Right cardiac atrium (tissue), 5 donors: ENCODE data around the gene LCN6. TPM values are rescaled to one million over a fixed set of nuclear protein-coding genes. Genes with fewer than 3 reads are reported as not detected.
"Not testable (repeated sequence)": the region's sequence is repeated elsewhere in the genome, so short reads cannot be mapped to it uniquely, and the experiment has no call there.

ENCODE experiments used
- ATAC-seq, 2 donors: fragments of 200-7000 bp; cut with Tn5 transposase; one replicate each; pipeline versions ENCODE4 v1.8.0 to v1.9.1; 2020; ENCODE audit warnings: moderate library complexity in 2 of 2, mild to moderate bottlenecking in 1 of 2
- DNase-seq, 3 donors: peaks; one replicate each; pipeline ENCODE4 v3.0.0-alpha.2; 2020
- H3K27ac ChIP-seq: one replicate; pipeline ENCODE4 v1.5.1; 2013; ENCODE audit warnings: mild to moderate bottlenecking, low read length, control low read depth, moderate library complexity
- H3K27me3 ChIP-seq: one replicate; pipeline ENCODE4 v1.6.1; 2013; ENCODE audit not compliant: control insufficient read depth, insufficient read depth
- H3K4me1 ChIP-seq: one replicate; pipeline ENCODE4 v1.6.1; 2013; ENCODE audit warnings: low read length; ENCODE audit not compliant: control insufficient read depth, insufficient read depth
- H3K4me3 ChIP-seq: one replicate; pipeline ENCODE4 v1.5.1; 2013; ENCODE audit warnings: low read length, control low read depth
- H3K9me3 ChIP-seq: one replicate; pipeline ENCODE4 v1.6.1; 2013; ENCODE audit warnings: low read length; ENCODE audit not compliant: control insufficient read depth
- WGBS: extraction: QIAGEN DNeasy Blood & Tissue Kit; methylation state at CpG from one replicate; pipeline ENCODE4 v1.1.7; 2013; 5-methylcytosine and 5-hydroxymethylcytosine counted together
- intact Hi-C, 4 donors: fragments of 100-400 bp; cut with DNase I; formaldehyde crosslinking; loops; one replicate each; pipeline versions ENCODE4 v1.11.0 to v1.14.0; 2022 to 2023
- long read RNA-seq, 4 donors: library from polyadenylated mRNA; unstranded; transcript quantifications; one replicate each; pipeline ENCODE4 v2.0.0, GENCODE V29; 2020 to 2021
- polyA plus RNA-seq: library from polyadenylated mRNA; stranded (reverse); fragments of 200-250 nt; gene quantifications from one replicate; pipeline ENCODE4 v1.2.3, GENCODE V29; 2013
- total RNA-seq, 4 donors: library from RNA; stranded (reverse); fragmentation: NEBNext Ultra II Directional; extraction: Animal tissue kit (Norgen Biotek cat#: 25700); gene quantifications; one replicate each; pipeline ENCODE4 v1.2.1, GENCODE V29; 2021
- donor health status: healthy with polysubstance abuse.
- donor health status: DM: no; HTN: yes; CAD: no.
- donor health status: DM: no; HTN: no; CAD: no.
- donor health status: DM: no; HTN: yes; CAD: no; lungs with severe emphysema.
- donor health status: DM: yes; HTN: yes; CAD: no.

The LCN6 gene
- 10 to 100 TPM in 3 of 4 donors, 1 to 10 TPM in 1; 8.3 to 22.8 (median 16.9) TPM for total RNA-seq
- polyA plus RNA-seq: 41.0 TPM
- long read RNA-seq, donor 1, partial matches to known transcripts: 7 of 10 reads
- long read RNA-seq, donor 1, other reads (novel, unspliced or antisense): 1 of 10 reads
- long read RNA-seq, donor 2, partial matches to known transcripts: 2 of 2 reads
- long read RNA-seq, donor 2, other reads (novel, unspliced or antisense): 0 of 2 reads
- long read RNA-seq, donor 3, partial matches to known transcripts: 8 of 8 reads
- long read RNA-seq, donor 3, other reads (novel, unspliced or antisense): 0 of 8 reads
- long read RNA-seq, donor 4, partial matches to known transcripts: 1 of 3 reads
- long read RNA-seq, donor 4, other reads (novel, unspliced or antisense): 0 of 3 reads

DNA sequence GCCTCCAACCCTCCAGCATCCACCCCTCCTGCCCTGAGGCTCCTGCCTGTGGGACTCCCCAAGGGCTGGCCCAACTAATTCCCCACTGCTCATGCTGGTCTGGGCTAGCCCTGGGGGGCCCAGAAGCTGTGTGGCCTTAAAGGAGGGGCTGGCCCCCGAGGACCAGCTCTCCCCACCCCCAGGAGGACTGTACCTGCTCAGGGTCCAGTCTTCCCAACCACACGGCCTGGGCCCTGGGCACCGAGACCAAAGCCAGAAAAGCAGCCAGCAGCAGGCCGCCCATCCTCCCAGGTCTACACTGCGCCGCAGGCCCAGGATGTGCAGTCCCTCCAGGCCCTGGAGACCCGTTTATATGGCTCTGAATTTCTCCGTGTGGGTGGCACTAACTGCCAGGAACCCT lies at the start of gene LCN6:
LCN6 (minus strand) TSS at position 325 of the 400 bp plus-strand sequence; CDS start at position 283, 42 bp downstream.
- H3K4me1 ChIP-seq: no peaks in the 10 kb centered on the region
- no peak for ATAC-seq
- peak within 1 kb of the TSS; percentile 40 for H3K27ac ChIP-seq
- 74% methylated on average over 8 of the region's 8 CpGs for WGBS
- no peaks in the 10 kb centered on the region for H3K27me3 ChIP-seq
- H3K9me3 ChIP-seq: no peaks in the 10 kb centered on the region
- intact Hi-C loops: no loop called here
- DNase-seq: peak in 1 of 3 donors; percentile 23
- no peak within 1 kb of the TSS for H3K4me3 ChIP-seq

DNA sequence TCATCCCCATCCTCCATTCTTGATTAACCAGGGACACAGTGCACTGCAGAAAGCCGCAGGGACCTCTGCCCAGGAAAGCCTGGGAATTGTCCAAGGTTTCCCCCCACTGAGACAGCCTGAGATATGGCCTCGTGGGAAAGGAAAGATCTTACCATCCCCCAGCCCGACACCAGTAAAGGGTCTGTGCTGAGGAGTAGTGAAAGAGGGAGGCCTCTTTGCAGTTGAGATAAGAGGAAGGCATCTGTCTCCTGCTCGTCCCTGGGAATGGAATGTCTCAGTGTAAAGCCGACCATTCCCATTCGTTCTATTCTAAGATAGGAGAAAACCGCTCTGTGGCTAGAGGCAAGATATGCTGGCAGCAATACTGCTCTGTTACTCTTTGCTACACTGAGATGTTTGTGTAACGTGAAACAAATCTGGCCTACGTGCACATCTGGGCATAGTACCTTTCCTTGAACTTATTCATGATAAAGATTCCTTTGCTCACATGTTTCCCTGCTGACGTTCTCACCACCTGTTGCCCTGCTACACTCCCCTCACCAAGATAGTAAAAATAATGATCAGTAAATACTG lies 48.5 kb upstream of the LCN6 start:
- H3K27me3 ChIP-seq, H3K4me1 ChIP-seq, H3K9me3 ChIP-seq, H3K4me3 ChIP-seq, ATAC-seq: not testable (repeated sequence)
- DNase-seq: peak in 1 of 3 donors; percentile 72
- 9% methylated on average over 10 of the region's 10 CpGs for WGBS
- intact Hi-C loops: loop anchor here in 1 of 4 donors (10.0 kb wide), 1 partner anchor 148 kb away; the partner anchor contains the start of genes C8G and FBXW5
- peak overlapping the region; percentile 43 for H3K27ac ChIP-seq

GRCh38 chr9:136796238-136796774 lies 48.0 kb upstream of the LCN6 start, which contains the start of gene CCDC183:
Gene CCDC183 (plus strand): TSS chr9:136796338. CDS start chr9:136796398, 60 bp downstream.
- no peak for DNase-seq
- Histone ChIP-seq H3K27ac (peak within 1 kb of the TSS; percentile 43), H3K27me3 (no peaks in the 10 kb centered on the region), H3K4me1 (peaks cover 5% of the 10 kb centered on the region), H3K9me3 (no peaks in the 10 kb centered on the region), H3K4me3 (no peak within 1 kb of the TSS)
- intact Hi-C loops: loop anchor here in 1 of 4 donors (10.0 kb wide), 1 partner anchor 148 kb away; the partner anchor contains the start of genes C8G and FBXW5
- 29% methylated on average over 5 of the region's 5 CpGs for WGBS
- no peak for ATAC-seq

DNA sequence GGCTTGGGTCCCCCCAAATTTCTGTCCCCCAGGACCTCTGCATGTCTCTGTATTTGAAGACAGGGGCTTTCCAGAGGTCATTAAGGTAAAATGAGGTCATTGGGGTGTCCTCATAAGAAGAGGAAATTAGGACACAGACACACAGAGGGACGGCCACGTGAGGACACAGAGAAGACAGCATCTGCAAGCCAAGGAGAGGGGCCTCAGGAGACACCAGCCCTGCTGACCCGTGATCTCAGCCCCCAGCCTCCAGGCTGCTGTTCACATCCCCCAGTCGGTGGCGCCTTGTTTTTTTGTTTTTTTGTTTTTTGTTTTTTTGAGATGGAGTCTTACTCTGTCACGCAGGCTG lies 46.6 kb upstream of the LCN6 start:
- Histone ChIP-seq H3K4me3 (no peak overlapping the region), H3K9me3 (no peaks in the 10 kb centered on the region), H3K4me1 (peaks cover 5% of the 10 kb centered on the region), H3K27me3 (no peaks in the 10 kb centered on the region), H3K27ac (peak overlapping the region; percentile 54)
- no peak for ATAC-seq
- peak in 2 of 3 donors; percentile 63 to 70 for DNase-seq
- WGBS: 45% methylated on average over 6 of the region's 6 CpGs
- intact Hi-C loops: loop anchor here in 2 of 4 donors (5.0 to 10.0 kb wide), 2 partner anchors 147 to 150 kb away; partner anchors contain the start of genes FBXW5 (in 2 of the 2) and C8G (in 1 of the 2)

DNA sequence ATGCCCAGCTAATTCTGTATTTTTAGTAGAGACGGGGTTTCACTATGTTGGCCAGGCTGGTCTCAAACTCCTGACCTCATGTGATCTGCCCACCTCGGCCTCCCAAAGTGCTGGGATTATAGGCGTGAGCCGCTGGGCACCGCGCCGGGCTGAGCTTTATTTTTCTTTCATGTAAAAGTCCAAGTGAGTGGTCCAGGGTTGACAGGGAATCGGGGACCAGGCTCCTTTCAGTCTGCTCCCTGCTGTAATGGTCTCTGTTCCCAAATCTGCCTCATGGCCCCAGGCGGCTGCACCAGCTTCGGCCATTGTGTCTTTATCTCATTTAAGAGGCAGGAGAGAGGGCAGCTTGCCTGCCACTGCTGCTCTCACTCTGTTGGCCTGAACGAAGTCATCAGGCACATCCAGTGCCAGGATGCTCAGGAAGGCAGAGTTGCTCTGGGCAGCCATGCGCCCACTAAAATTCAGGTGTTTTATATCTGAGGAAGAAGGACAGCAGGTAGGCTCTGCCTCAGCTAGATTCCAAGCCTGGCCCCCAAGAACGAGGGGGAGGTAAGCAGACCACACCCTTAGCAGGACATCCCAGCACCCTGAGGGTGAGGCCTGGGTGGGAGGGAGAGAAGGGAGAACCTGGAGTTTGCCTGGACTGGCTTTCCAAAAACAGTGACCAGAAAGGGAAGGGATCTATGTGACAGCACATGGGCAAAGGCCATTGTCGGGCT lies 46.1 kb upstream of the LCN6 start:
- ATAC-seq (no peak), DNase-seq (no peak)
- Histone ChIP-seq H3K9me3 (no peaks in the 10 kb centered on the region), H3K27me3 (no peaks in the 10 kb centered on the region), H3K4me1 (peaks cover 5% of the 10 kb centered on the region), H3K4me3 (no peak overlapping the region), H3K27ac (peak overlapping the region; percentile 54)
- 78% methylated on average over 14 of the region's 14 CpGs for WGBS
- intact Hi-C loops: loop anchor here in 2 of 4 donors (5.0 to 10.0 kb wide), 2 partner anchors 148 to 150 kb away; partner anchors contain the start of genes FBXW5 (in 2 of the 2) and C8G (in 1 of the 2)

- Histone ChIP-seq H3K4me1 (peaks cover 5% of the 10 kb centered on the region), H3K27ac (no peak overlapping the region), H3K9me3 (no peaks in the 10 kb centered on the region), H3K27me3 (no peaks in the 10 kb centered on the region), H3K4me3 (no peak overlapping the region)
- ATAC-seq: no peak
- intact Hi-C loops: loop anchor here in 2 of 4 donors (5.0 to 10.0 kb wide), 2 partner anchors 149 to 151 kb away; partner anchors contain the start of genes FBXW5 (in 2 of the 2) and C8G (in 1 of the 2)
- DNase-seq: peak in 2 of 3 donors; percentile 65 to 75
- whole genome bisulfite sequencing: 70% methylated on average over 17 of the region's 17 CpGs
Measured at GRCh38 chr9:136793086-136793946, 45.0 kb upstream of the LCN6 start.

GRCh38 chr9:136792321-136793085 lies 44.2 kb upstream of the LCN6 start:
- Histone ChIP-seq H3K4me3 (no peak overlapping the region), H3K4me1 (peaks cover 5% of the 10 kb centered on the region), H3K27me3 (no peaks in the 10 kb centered on the region), H3K27ac (peak overlapping the region; percentile 4), H3K9me3 (no peaks in the 10 kb centered on the region)
- WGBS: 69% methylated on average over 15 of the region's 15 CpGs
- ATAC-seq (no peak), DNase-seq (peak in 2 of 3 donors; percentile 71 to 74)
- intact Hi-C loops: loop anchor here in 2 of 4 donors (5.0 to 10.0 kb wide), 2 partner anchors 150 to 152 kb away; partner anchors contain the start of genes FBXW5 (in 2 of the 2) and C8G (in 1 of the 2)

DNA sequence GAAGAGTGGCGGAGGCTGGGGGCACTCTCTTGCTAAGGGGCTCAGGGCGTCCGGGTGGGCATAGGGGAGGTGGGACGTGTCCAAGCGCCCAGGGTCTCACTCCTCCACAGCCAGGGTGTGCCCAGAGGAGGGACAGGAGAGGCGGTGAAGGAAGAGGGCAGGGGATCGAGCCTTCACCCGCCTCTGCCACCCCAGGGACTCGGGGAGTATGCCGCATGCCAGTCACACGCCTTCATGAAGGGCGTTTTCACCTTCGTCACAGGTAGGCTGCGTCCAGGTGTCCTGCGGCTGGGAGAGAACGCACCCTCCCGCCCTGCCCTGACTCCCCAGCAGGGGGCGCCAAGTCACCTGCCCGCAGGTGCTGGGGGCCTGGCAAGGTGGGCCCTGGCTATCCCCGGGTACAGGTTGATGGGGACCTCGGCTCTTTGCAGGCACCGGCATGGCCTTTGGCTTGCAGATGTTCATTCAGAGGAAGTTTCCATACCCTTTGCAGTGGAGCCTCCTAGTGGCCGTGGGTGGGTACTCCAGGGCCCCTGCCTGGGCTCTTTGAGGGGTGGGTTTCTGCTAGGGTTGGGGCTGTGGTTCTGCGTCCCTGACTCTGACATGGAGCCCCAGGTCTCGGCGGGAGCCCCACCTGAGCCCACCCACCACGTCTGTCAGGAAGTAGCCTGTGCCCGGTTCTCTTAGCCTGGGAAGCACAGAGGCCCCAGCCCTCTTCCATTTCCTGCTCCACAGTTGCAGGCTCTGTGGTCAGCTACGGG lies 43.4 kb upstream of the LCN6 start:
- intact Hi-C loops: loop anchor here in 2 of 4 donors (5.0 to 10.0 kb wide), 2 partner anchors 151 to 153 kb away; partner anchors contain the start of genes FBXW5 (in 2 of the 2) and C8G (in 1 of the 2)
- DNase-seq: peak in 2 of 3 donors; percentile 64 to 87
- H3K9me3 ChIP-seq: no peaks in the 10 kb centered on the region
- H3K27ac ChIP-seq: peak overlapping the region; percentile 85
- peak overlapping the region; percentile 55 for H3K4me3 ChIP-seq
- peaks cover 5% of the 10 kb centered on the region for H3K4me1 ChIP-seq
- WGBS: 2% methylated on average over 29 of the region's 29 CpGs
- no peaks in the 10 kb centered on the region for H3K27me3 ChIP-seq
- peak; percentile 0 to 4 for ATAC-seq
